Activated naive CD8-positive, alpha-beta T cell treated with anti-CD3 and anti-CD28 coated beads, Interleukin-2, amount 10 ng/mL, durations not matched to agents 7 days and 5 days (primary cell): Measurements from ENCODE around the gene FBRS. TPM values are rescaled to one million over a fixed set of nuclear protein-coding genes. Genes with fewer than 3 reads are reported as not detected.
"Not testable (repeated sequence)": the region's sequence is repeated elsewhere in the genome, so short reads cannot be mapped to it uniquely, and the experiment has no call there.

Source experiments
- ATAC-seq: fragments of 150-1000 bp; cut with Tn5 transposase; one replicate; pipeline ENCODE4 v1.10.0; 2021; ENCODE audit warnings: low read depth, moderate library complexity
- POLR2A ChIA-PET: fragments of 350-600 bp; sonication (Branson Sonifier 250); formaldehyde crosslinking; loops from one replicate; lab custom pipeline; 2021; ENCODE audit warnings: antibody characterized with exemption; lab: Charles Lee
- DNase-seq: peaks from one replicate; pipeline ENCODE4 v3.0.0; 2021
- H3K27ac Mint-ChIP-seq: one replicate; pipeline ENCODE4 v1.8.0; 2022; ENCODE audit warnings: mild to moderate bottlenecking, mixed read lengths
- H3K27me3 Mint-ChIP-seq: one replicate; pipeline ENCODE4 v1.8.0; 2022; ENCODE audit warnings: mild to moderate bottlenecking, moderate library complexity, mixed read lengths
- H3K36me3 Mint-ChIP-seq: one replicate; pipeline ENCODE4 v1.8.0; 2021; ENCODE audit warnings: mild to moderate bottlenecking, mixed read lengths
- H3K4me1 Mint-ChIP-seq: one replicate; pipeline ENCODE4 v1.8.0; 2021; ENCODE audit warnings: mixed read lengths
- H3K4me3 Mint-ChIP-seq: one replicate; pipeline ENCODE4 v1.8.0; 2022; ENCODE audit warnings: mild to moderate bottlenecking, moderate library complexity, mixed read lengths
- H3K9me3 Mint-ChIP-seq: one replicate; pipeline ENCODE4 v1.8.0; 2021; ENCODE audit warnings: mixed read lengths
- total RNA-seq, 2 experiments: library from RNA; stranded (reverse); gene quantifications; one replicate each; pipeline ENCODE4 v1.2.3, GENCODE V29; 2021

The FBRS gene
- total RNA-seq, 2 experiments from 2014 or later, result 140 to 143 TPM

DNA sequence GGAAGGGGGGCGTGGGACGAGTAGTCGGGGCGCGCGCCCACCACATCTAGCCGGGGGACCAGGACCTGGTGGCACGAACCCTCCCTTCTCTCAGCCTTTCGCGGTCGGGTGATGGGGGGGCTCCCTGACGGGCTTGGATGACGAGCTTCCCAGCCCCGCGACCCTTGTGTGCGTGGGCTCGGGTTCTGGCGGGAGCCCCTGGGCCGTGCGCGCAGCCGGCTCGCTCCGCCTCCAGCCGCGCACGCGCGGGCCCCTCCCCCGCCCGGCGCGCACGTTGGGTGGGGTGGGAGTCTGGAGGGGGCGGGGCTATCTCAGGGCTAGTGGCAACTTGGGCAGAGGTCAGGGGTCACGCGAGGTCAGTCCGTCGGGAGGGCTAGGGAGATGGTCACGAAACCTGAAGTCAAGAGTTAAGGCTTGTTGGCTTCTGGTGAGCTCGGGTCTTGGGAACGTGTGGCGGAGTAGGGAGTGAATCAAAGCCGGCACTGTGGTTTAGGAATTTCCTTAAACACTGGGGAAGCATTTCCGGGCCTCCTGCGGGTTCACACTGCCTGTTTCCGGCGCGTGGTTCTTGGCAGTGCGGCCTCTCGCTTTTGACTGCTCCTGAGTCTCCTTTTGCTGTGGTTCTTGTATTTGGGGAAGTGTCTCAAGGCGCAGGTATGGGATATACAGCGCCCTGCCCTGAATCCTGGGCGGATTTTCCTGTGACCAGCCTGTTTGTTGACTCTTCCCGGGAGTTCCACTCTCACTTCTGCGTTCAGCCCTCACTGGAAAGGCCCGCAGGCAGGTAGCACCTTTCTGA, 40.8 kb downstream of the FBRS start, which contains the start of gene SRCAP:
Gene SRCAP (plus strand): TSS at position 356 of the 799 bp plus-strand sequence. CDS start 1,654 bp downstream, outside the sequence.
- peak within 1 kb of the TSS; percentile 100 for H3K4me3 Mint-ChIP-seq
- H3K9me3 Mint-ChIP-seq, result no peaks in the 10 kb centered on the region
- DNase-seq (peak; percentile 93), ATAC-seq (peak; percentile 25)
- POLR2A ChIA-PET, result interaction anchor here (0.6 to 4.1 kb wide), 7 partner anchors 31 to 246 kb away, joined by 3 to 49 read pairs (median 6); partner anchors contain the start of genes FBRS, PHKG2 and PRR14
- H3K27me3 Mint-ChIP-seq, result no peaks in the 10 kb centered on the region
- H3K36me3 Mint-ChIP-seq, result peaks cover 16% of the 10 kb centered on the region
- H3K27ac Mint-ChIP-seq, result peak within 1 kb of the TSS; percentile 99
- peaks cover 30% of the 10 kb centered on the region for H3K4me1 Mint-ChIP-seq

DNA sequence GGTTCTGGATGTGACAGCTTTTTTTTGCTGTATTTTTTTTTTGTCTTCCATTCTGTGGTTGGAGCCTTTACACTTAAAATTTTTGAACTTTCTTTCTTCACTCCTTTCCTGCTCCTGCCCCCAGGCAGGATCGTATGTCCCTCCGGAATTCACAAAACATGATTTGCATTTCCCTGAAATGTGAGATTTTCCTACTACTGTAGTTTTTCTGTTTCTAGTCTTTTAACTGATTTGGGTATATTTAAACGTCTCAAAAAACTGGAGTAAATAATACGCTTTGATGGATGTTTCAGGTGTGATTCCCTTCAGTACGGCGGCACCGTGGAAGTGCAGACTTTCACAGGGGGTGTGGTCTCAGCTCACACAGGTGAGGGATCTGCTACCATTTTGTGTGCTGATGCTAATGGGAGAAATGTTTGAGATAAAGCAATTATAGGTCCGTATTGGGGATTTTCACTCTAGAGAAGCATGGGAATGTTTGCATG, 41.4 kb downstream of the FBRS start:
- Mint-ChIP-seq H3K4me1 (peaks cover 29% of the 10 kb centered on the region), H3K9me3 (no peaks in the 10 kb centered on the region), H3K4me3 (peak overlapping the region; percentile 100), H3K27me3 (no peaks in the 10 kb centered on the region), H3K36me3 (peaks cover 17% of the 10 kb centered on the region), H3K27ac (peak overlapping the region; percentile 96)
- no peak for DNase-seq
- ATAC-seq, result no peak
- POLR2A ChIA-PET, result interaction anchor here (0.6 to 4.1 kb wide), 4 partner anchors 41 to 246 kb away, joined by 5 to 49 read pairs (median 10); partner anchors contain the start of genes FBRS and PHKG2

DNA sequence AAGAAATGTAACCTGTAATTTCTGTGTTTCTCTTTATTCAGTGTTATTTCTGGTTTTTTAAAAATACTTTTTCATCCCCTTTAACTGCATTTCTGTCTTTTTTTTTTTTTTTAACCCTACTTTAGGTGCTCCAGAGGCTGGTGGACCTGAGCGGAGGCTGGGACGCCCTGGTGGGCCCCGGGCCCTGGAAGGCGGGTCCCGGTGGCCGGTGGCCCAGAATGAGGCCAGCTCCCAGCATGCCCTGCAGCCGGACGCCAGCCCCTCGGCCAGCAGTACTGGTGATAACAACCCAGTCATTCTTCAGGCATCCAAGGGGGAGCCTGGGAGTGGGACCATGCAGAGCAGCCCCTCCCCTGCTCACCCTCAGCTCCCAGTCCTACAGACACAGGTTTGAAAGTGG, 42.3 kb downstream of the FBRS start:
- H3K27ac Mint-ChIP-seq, result no peak overlapping the region
- H3K36me3 Mint-ChIP-seq, result peaks cover 17% of the 10 kb centered on the region

DNA sequence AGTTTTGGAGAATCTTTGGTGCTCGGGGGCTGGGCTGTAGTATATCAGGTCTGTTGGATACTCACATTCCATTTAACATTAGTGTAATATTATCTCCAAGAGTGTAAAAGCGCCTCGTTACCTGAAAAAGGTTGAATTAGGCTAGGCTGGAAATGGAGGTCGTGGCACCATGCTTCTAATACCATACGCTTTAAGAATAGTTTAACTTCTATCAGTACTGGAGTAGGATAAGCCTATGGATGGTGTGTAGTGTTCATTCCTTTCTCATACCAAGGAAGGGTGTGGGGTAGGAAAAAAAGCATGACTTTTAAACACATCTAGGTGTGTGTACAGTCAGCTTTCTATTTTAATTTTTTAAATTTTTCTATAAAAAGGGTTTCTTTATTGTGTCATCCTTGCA, 42.7 kb downstream of the FBRS start:
- H3K27me3 Mint-ChIP-seq, result no peaks in the 10 kb centered on the region
- DNase-seq (no peak), ATAC-seq (no peak)
- peaks cover 24% of the 10 kb centered on the region for H3K4me1 Mint-ChIP-seq
- no peaks in the 10 kb centered on the region for H3K9me3 Mint-ChIP-seq
- H3K36me3 Mint-ChIP-seq, result peaks cover 17% of the 10 kb centered on the region
- no peak overlapping the region for H3K27ac Mint-ChIP-seq
- POLR2A ChIA-PET, result no interaction called here
- no peak overlapping the region for H3K4me3 Mint-ChIP-seq

More for the DNA sequence above, 42.3 kb downstream of the FBRS start:
- no peaks in the 10 kb centered on the region for H3K27me3 Mint-ChIP-seq
- H3K4me3 Mint-ChIP-seq, result no peak overlapping the region
- ATAC-seq (no peak), DNase-seq (no peak)
- peaks cover 24% of the 10 kb centered on the region for H3K4me1 Mint-ChIP-seq
- POLR2A ChIA-PET, result no interaction called here
- no peaks in the 10 kb centered on the region for H3K9me3 Mint-ChIP-seq

DNA sequence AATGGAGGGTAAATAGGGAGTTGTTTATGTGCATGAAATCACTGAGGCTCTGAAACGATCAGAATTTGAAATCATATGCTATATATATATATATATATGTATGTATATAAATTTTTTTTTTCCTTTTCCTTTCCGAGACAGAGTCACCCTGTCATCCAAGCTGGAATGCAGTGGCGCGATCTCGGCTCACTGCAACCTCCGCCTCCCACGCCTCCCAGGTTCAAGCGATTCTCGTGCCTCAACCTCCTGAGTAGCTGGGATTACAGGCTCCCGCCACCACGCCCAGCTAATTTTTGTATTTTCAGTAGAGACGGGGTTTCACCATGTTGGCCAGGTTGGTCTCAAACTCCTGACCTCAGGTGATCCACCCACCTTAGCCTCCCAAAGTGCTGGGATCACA, 44.8 kb downstream of the FBRS start:
- POLR2A ChIA-PET, H3K27me3 Mint-ChIP-seq, H3K27ac Mint-ChIP-seq, ATAC-seq, H3K9me3 Mint-ChIP-seq, H3K4me3 Mint-ChIP-seq, DNase-seq: not testable (repeated sequence)
- Mint-ChIP-seq H3K36me3 (peaks cover 29% of the 10 kb centered on the region), H3K4me1 (peaks cover 17% of the 10 kb centered on the region)

DNA sequence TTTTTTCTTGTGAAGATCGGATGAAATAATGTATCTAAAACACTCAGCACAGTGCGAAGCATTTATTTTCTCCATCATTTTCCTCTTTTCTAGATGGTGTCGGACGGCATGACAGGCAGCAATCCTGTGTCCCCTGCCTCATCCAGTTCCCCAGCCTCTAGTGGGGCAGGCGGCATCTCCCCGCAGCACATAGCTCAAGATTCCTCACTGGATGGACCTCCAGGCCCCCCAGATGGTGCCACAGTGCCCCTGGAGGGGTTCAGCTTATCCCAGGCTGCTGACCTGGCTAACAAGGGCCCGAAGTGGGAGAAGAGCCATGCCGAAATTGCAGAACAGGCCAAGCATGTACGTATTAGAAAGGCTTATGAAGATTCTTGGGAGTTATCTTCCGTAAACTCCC, 45.7 kb downstream of the FBRS start:
- H3K9me3 Mint-ChIP-seq, result no peaks in the 10 kb centered on the region
- H3K27me3 Mint-ChIP-seq, result no peaks in the 10 kb centered on the region
- peaks cover 29% of the 10 kb centered on the region for H3K36me3 Mint-ChIP-seq
- no peak overlapping the region for H3K4me3 Mint-ChIP-seq
- DNase-seq (no peak), ATAC-seq (no peak)
- no peak overlapping the region for H3K27ac Mint-ChIP-seq
- peaks cover 17% of the 10 kb centered on the region for H3K4me1 Mint-ChIP-seq
- POLR2A ChIA-PET, result no interaction called here

DNA sequence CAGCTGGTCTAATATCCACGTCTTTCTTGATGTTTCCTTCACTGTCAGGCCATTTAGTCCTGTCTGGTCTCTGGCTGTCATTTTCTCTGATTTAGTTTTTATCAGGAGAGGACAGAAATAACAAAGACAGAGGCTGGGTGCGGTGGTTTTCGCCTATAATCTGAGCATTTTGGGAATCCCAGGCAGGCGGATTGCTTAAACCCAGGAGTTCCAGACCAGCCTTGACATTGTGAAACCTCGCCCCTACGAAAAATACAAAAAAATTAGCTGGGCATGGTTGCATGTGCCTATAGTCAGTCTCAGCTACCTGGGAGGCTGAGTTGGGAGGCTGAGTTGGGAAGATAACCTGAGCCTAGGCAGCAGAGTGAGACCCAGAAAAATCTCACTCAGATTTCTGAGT, 47.8 kb downstream of the FBRS start:
- ATAC-seq (no peak), DNase-seq (no peak)
- Mint-ChIP-seq H3K27ac (no peak overlapping the region), H3K36me3 (peaks cover 30% of the 10 kb centered on the region), H3K9me3 (no peaks in the 10 kb centered on the region), H3K4me1 (peaks cover 3% of the 10 kb centered on the region), H3K27me3 (no peaks in the 10 kb centered on the region), H3K4me3 (no peak overlapping the region)
- POLR2A ChIA-PET, result no interaction called here

DNA sequence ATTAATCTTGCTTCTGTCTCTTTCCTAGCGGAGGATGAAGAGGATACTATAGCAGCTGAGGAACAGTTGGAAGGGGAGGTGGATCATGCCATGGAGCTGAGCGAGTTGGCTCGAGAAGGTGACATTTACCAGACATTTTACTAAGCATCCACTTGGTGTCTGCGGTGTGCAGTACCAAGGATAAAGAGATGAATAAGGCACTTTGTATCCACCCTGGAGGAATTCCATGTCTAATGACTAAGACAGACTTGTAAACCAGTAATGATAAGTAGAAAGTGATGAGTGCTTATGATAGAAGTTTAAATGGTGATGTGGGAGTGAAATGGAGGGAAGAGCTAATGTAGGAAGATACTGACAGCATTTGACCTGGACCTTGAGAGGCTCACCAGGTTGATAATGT, 52.7 kb downstream of the FBRS start:
- no peaks in the 10 kb centered on the region for H3K27me3 Mint-ChIP-seq
- peaks cover 19% of the 10 kb centered on the region for H3K4me1 Mint-ChIP-seq
- H3K36me3 Mint-ChIP-seq, result peaks cover 52% of the 10 kb centered on the region
- DNase-seq (no peak), ATAC-seq (no peak)
- H3K9me3 Mint-ChIP-seq, result no peaks in the 10 kb centered on the region
- no peak overlapping the region for H3K27ac Mint-ChIP-seq
- H3K4me3 Mint-ChIP-seq, result no peak overlapping the region
- POLR2A ChIA-PET, result interaction anchor here (0.7 kb wide), 2 partner anchors 21 to 51 kb away, joined by 3 read pairs; no protein-coding TSS in a partner anchor

DNA sequence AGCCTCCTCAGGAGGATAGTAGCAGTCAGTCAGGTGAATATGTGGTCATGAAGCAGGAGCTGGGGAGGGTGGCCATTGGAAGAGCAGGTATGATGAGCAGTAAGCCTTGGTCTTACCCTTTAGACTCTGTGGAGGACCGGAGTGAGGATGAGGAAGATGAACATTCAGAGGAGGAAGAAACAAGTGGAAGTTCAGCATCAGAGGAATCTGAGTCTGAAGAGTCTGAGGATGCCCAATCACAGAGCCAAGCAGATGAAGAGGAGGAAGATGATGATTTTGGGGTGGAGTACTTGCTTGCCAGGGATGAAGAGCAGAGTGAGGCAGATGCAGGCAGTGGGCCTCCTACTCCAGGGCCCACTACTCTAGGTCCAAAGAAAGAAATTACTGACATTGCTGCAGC, 53.5 kb downstream of the FBRS start:
- ATAC-seq, result no peak
- POLR2A ChIA-PET, result interaction anchor here (0.6 kb wide), 2 partner anchors 9 to 179 kb away, joined by 3 to 5 read pairs; no protein-coding TSS in a partner anchor
- H3K36me3 Mint-ChIP-seq, result peaks cover 58% of the 10 kb centered on the region
- H3K27me3 Mint-ChIP-seq, result no peaks in the 10 kb centered on the region
- H3K9me3 Mint-ChIP-seq, result no peaks in the 10 kb centered on the region
- DNase-seq, result no peak
- no peak overlapping the region for H3K27ac Mint-ChIP-seq
- no peak overlapping the region for H3K4me3 Mint-ChIP-seq
- peaks cover 24% of the 10 kb centered on the region for H3K4me1 Mint-ChIP-seq

DNA sequence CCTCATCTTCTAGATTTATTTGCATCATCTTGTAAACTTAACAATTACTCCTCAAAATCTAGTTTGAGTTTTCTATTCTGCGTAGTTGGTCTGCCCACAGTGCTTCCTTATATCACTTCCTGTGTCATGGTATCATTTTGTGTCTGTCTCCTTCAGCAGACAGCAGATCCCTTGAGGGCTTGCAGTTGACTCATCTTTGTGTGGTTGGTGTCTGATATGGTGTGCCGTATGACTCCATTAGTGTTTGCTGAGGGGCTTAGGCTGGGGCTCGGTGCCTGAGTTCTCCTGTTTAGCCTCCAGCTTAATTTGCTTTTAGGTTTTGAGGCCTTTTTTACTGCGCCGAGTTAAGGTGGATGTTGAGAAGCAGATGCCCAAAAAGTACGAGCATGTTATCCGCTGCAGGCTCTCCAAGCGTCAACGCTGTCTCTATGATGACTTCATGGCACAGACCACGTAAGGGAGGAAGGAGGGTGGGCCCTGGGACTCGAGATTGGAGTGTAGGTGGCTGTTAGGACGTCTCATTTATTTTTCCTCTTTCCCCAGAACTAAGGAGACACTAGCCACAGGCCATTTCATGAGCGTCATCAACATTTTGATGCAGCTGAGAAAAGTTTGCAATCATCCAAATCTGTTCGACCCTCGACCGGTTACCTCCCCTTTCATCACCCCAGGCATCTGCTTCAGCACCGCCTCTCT, 57.7 kb downstream of the FBRS start:
- DNase-seq, result no peak
- Mint-ChIP-seq H3K27me3 (no peaks in the 10 kb centered on the region), H3K4me1 (peaks cover 28% of the 10 kb centered on the region), H3K4me3 (peak overlapping the region; percentile 70), H3K27ac (peak overlapping the region; percentile 95), H3K36me3 (peaks cover 54% of the 10 kb centered on the region), H3K9me3 (no peaks in the 10 kb centered on the region)
- POLR2A ChIA-PET, result no interaction called here
- peak; percentile 100 for ATAC-seq

DNA sequence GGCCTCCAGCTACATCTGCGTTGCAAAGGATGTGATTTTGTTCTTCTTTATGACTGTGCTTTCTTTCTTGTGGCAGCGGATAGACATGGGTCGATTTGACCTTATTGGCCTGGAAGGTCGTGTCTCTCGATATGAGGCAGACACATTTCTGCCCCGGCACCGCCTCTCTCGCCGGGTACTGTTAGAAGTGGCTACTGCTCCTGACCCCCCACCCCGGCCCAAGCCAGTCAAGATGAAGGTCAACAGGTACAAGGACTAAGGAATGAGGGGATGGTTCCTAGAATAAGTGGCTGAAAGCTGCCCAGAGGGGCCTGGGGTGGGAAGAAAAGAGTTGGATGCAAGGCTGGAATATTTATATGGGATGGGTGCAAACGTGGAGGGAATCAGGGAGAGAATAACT, 61.9 kb downstream of the FBRS start:
- POLR2A ChIA-PET, result no interaction called here
- H3K9me3 Mint-ChIP-seq, result no peaks in the 10 kb centered on the region
- H3K36me3 Mint-ChIP-seq, result peaks cover 52% of the 10 kb centered on the region
- no peaks in the 10 kb centered on the region for H3K27me3 Mint-ChIP-seq
- ATAC-seq (no peak), DNase-seq (no peak)
- H3K4me3 Mint-ChIP-seq, result no peak overlapping the region
- H3K4me1 Mint-ChIP-seq, result peaks cover 16% of the 10 kb centered on the region
- H3K27ac Mint-ChIP-seq, result no peak overlapping the region
